Naive B cell (primary cell): ENCODE data around the gene TYMS. TPM values are rescaled to one million over a fixed set of nuclear protein-coding genes. Genes with fewer than 3 reads are reported as not detected.
"Not testable (repeated sequence)": the region's sequence is repeated elsewhere in the genome, so short reads cannot be mapped to it uniquely, and the experiment has no call there.

Experiments used
- ATAC-seq, 2 donors: fragments of 150-1000 bp; cut with Tn5 transposase; 2 replicates each; pipeline ENCODE4 v1.10.0; 2021; ENCODE audit warnings: low read depth in 2 of 2, mild to moderate bottlenecking in 2 of 2, moderate library complexity in 2 of 2
- DNase-seq: peaks from one replicate; pipeline ENCODE4 v3.0.0; 2022
- H3K27ac Mint-ChIP-seq, 6 donors: one replicate each; pipeline ENCODE4 v1.8.0; 2020 to 2022; ENCODE audit warnings: mild to moderate bottlenecking in 6 of 6, mixed read lengths in 6 of 6, moderate library complexity in 5 of 6, inconsistent platforms in 2 of 6
- H3K27me3 Mint-ChIP-seq, 3 donors: one replicate each; pipeline ENCODE4 v1.8.0; 2021 to 2022; ENCODE audit warnings: mixed read lengths in 3 of 3, mild to moderate bottlenecking in 1 of 3
- H3K36me3 Mint-ChIP-seq, 2 donors: one replicate each; pipeline ENCODE4 v1.8.0; 2020 to 2022; ENCODE audit warnings: mixed read lengths in 2 of 2, inconsistent platforms in 1 of 2, mild to moderate bottlenecking in 1 of 2
- H3K4me1 Mint-ChIP-seq, 3 donors: one replicate each; pipeline ENCODE4 v1.8.0; 2020 to 2022; ENCODE audit warnings: mixed read lengths in 3 of 3, inconsistent platforms in 1 of 3, mild to moderate bottlenecking in 1 of 3, moderate library complexity in 1 of 3
- H3K4me3 Mint-ChIP-seq, 8 donors: one replicate each; pipeline ENCODE4 v1.8.0; 2020 to 2022; ENCODE audit warnings: mild to moderate bottlenecking in 8 of 8, mixed read lengths in 8 of 8, moderate library complexity in 8 of 8, inconsistent platforms in 2 of 8
- H3K9me3 Mint-ChIP-seq, 7 donors: one replicate each; pipeline ENCODE4 v1.8.0; 2020 to 2022; ENCODE audit warnings: mixed read lengths in 7 of 7, mild to moderate bottlenecking in 5 of 7, inconsistent platforms in 2 of 7, moderate library complexity in 1 of 7
- polyA plus RNA-seq, 6 donors: library from polyadenylated mRNA; unstranded; fragments of 300-500 nt; fragmentation: Illumina TruSeq; gene quantifications; one replicate each; pipeline ENCODE4 v1.2.3, GENCODE V29; 2021; ENCODE audit warnings: low read depth in 6 of 6

Gene TYMS
- polyA plus RNA-seq, 6 donors from 2014 or later = 1.0 TPM; not detected in 5

- Mint-ChIP-seq H3K27me3 (no peaks in the 10 kb centered on the region), H3K36me3 (no peaks in the 10 kb centered on the region), H3K27ac (no peak overlapping the region), H3K4me3 (no peak overlapping the region), H3K9me3 (peaks cover 0 to 3% (median 0%) of the 10 kb centered on the region in 7 donors), H3K4me1 (no peaks in the 10 kb centered on the region)
- ATAC-seq (no peak), DNase-seq (no peak)
Observed at GRCh38 chr18:673769-674168, 16.3 kb downstream of the TYMS start.

- H3K4me1 Mint-ChIP-seq = no peaks in the 10 kb centered on the region
- peaks cover 0 to 3% (median 0%) of the 10 kb centered on the region in 7 donors for H3K9me3 Mint-ChIP-seq
- no peak for ATAC-seq
- peak overlapping the region in 2 of 6 donors; percentile 39 to 54 for H3K27ac Mint-ChIP-seq
- no peaks in the 10 kb centered on the region for H3K27me3 Mint-ChIP-seq
- H3K36me3 Mint-ChIP-seq = no peaks in the 10 kb centered on the region
- H3K4me3 Mint-ChIP-seq = no peak overlapping the region
- DNase-seq = no peak
Observed at GRCh38 chr18:675307-675706, 17.9 kb downstream of the TYMS start.

DNA sequence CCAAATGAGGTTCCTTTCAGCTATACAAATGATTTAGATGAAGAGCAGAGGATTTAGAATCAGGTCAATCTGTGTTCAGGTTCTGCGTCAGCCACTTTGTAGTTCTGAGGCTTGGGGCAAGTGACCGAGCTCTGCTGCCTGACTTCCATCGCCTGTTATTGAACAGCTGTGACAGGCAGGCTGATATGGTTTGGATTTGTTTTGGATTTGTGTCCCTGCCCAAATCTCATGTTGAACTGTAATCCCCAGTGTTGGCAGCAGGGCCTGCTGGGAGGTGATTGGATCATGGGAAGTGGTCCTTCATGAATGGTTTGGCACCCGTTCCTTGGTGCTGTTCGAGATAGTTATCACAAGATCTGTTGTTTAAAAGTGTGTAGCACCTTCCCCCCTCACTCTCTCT lies 18.6 kb downstream of the TYMS start:
- H3K4me3 Mint-ChIP-seq = no peak overlapping the region
- no peak overlapping the region for H3K27ac Mint-ChIP-seq
- H3K36me3 Mint-ChIP-seq = no peaks in the 10 kb centered on the region
- DNase-seq (no peak), ATAC-seq (no peak)
- no peaks in the 10 kb centered on the region for H3K27me3 Mint-ChIP-seq
- H3K9me3 Mint-ChIP-seq = no peaks in the 10 kb centered on the region
- no peaks in the 10 kb centered on the region for H3K4me1 Mint-ChIP-seq

DNA sequence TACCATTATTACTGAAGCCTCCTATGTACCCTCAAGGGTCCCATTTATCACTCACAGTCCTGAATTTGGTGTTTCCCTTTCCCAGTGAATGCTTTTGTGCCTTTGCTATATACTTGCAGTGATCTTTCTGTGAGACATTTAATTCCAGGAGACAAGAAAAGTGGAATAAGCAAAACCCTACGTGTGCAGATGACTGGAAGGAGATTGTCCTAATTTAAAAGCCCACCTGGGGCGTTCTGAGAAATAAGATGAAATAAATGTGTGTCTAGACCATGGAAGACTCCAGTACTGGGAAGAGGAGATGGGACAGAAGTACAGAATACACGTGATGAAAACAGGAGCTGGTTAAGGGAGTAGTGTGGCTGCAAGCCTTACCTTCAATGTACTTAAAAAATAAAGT lies 19.3 kb downstream of the TYMS start:
- H3K4me3 Mint-ChIP-seq = no peak overlapping the region
- no peaks in the 10 kb centered on the region for H3K4me1 Mint-ChIP-seq
- H3K36me3 Mint-ChIP-seq = no peaks in the 10 kb centered on the region
- DNase-seq (no peak), ATAC-seq (no peak)
- H3K27me3 Mint-ChIP-seq = no peaks in the 10 kb centered on the region
- no peak overlapping the region for H3K27ac Mint-ChIP-seq
- H3K9me3 Mint-ChIP-seq = no peaks in the 10 kb centered on the region

DNA sequence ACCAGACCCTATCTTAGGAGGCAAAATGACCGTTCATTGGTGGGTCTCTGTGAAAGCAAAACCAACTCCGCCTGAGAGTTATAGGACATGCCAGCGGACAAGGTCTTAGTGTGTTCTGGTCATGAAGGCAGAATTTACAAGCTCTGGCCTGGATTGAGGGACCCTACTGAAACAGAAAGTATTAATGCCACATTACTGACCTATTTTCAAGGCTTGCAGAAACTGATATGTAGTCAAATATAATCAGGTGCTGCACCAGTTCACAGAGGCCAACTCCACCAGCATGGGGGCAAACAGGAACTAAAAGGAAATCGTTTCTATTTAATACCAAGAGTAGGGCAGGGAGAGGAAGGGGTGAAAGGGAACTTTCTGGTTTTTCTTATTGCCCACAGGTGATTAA lies 19.7 kb downstream of the TYMS start:
- no peak for DNase-seq
- ATAC-seq = no peak
- Mint-ChIP-seq H3K27ac (no peak overlapping the region), H3K4me1 (no peaks in the 10 kb centered on the region), H3K27me3 (no peaks in the 10 kb centered on the region), H3K9me3 (no peaks in the 10 kb centered on the region), H3K36me3 (no peaks in the 10 kb centered on the region), H3K4me3 (no peak overlapping the region)

DNA sequence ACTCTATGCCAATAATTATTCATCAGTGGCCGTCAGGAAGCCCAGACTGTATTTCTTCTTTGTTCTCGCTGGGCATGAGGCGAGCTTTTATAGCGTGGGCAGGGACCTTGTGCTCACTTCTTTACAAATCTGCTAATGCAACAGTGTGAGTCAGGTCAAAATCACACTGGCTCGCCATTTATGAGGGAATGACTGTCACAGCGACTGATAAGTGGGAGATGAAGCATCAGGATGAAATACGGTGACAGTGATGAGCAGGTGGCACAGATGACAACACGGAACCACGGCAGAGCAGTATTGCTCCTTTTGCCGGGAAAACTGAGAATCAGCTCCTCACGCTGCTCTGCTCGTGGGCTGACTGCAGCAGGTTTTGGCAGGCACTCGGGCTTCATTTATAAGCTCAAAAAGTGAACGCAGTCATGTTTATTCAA lies 20.5 kb downstream of the TYMS start:
- no peak overlapping the region for H3K27ac Mint-ChIP-seq

GRCh38 chr18:678482-679182 lies 21.2 kb downstream of the TYMS start:
- Mint-ChIP-seq H3K4me1 (no peaks in the 10 kb centered on the region), H3K4me3 (no peak overlapping the region), H3K9me3 (no peaks in the 10 kb centered on the region), H3K27ac (peak overlapping the region in 1 of 6 donors; percentile 21), H3K36me3 (no peaks in the 10 kb centered on the region), H3K27me3 (no peaks in the 10 kb centered on the region)
- ATAC-seq (no peak), DNase-seq (no peak)

More for the DNA sequence above, 20.5 kb downstream of the TYMS start:
- Mint-ChIP-seq H3K27me3 (no peaks in the 10 kb centered on the region), H3K36me3 (no peaks in the 10 kb centered on the region), H3K4me1 (no peaks in the 10 kb centered on the region), H3K9me3 (no peaks in the 10 kb centered on the region), H3K4me3 (no peak overlapping the region)
- DNase-seq (no peak), ATAC-seq (no peak)

DNA sequence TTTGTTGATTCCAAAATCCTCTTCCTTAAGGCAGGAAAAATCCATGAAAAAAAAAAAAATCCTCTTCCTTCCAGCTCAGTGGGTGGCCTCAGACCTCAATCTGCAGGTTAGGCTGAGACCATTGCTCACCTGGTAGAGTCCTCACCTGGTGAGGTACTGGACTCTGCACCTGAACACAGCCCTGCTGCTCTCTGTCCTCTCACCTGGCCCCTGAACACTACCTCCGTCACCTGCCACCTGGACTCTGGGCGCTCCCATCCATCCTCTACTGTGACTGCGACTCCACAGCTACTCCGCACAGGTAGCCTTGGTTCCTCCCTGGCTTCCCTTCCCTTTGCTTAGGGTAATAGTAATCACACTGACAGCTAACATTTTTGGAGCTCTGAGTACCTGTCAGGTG lies 22.1 kb downstream of the TYMS start:
- H3K27me3 Mint-ChIP-seq = no peaks in the 10 kb centered on the region
- no peaks in the 10 kb centered on the region for H3K9me3 Mint-ChIP-seq
- ATAC-seq (no peak), DNase-seq (no peak)
- no peaks in the 10 kb centered on the region for H3K4me1 Mint-ChIP-seq
- no peak overlapping the region for H3K27ac Mint-ChIP-seq
- H3K4me3 Mint-ChIP-seq = no peak overlapping the region
- H3K36me3 Mint-ChIP-seq = no peaks in the 10 kb centered on the region

DNA sequence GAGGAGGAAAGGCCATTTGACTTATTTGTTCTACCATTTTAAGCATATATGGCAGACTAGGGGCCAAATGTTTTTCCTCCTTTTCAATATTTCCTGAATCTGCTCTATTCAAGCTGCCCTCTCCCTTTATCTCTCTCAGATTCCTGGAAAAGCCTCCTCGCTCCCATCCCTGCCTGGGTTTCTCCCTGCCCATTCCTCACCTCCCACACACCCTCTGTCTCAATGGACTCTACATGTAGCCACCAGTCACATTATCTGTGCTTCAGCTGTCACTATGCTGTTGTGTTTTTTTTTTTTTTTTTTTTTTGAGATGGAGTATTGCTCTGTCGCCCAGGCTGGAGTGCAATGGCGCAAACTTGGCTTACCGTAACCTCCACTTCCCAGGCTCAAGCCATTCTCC lies 22.9 kb downstream of the TYMS start:
- no peak for DNase-seq
- Mint-ChIP-seq H3K27me3 (no peaks in the 10 kb centered on the region), H3K4me1 (no peaks in the 10 kb centered on the region), H3K4me3 (no peak overlapping the region), H3K9me3 (no peaks in the 10 kb centered on the region), H3K27ac (peak overlapping the region in 1 of 6 donors; percentile 32), H3K36me3 (no peaks in the 10 kb centered on the region)
- ATAC-seq = no peak

DNA sequence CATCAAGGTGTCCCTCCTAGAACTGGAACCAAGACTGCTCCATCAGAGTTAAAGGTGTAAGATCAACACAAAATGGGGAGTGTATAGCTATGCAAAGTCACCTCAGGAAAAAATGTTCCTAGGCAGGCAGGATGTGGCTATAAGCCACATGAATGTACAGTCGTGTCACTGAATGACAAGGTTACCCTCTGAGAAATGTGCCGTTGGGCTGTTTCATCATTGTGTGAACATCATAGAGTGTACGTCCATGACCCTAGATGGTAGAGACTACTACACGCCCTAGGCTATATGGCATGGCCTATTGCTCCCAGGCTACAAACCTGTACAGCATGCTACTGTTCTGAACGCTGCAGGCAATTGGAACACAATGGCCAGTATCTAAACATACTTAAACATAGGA lies 24.5 kb downstream of the TYMS start:
- H3K4me1 Mint-ChIP-seq = no peaks in the 10 kb centered on the region
- no peaks in the 10 kb centered on the region for H3K36me3 Mint-ChIP-seq
- no peak overlapping the region for H3K4me3 Mint-ChIP-seq
- no peak for ATAC-seq
- no peak overlapping the region for H3K27ac Mint-ChIP-seq
- DNase-seq = no peak
- H3K9me3 Mint-ChIP-seq = no peaks in the 10 kb centered on the region
- H3K27me3 Mint-ChIP-seq = no peaks in the 10 kb centered on the region

GRCh38 chr18:682416-682815 lies 25.0 kb downstream of the TYMS start:
- H3K4me3 Mint-ChIP-seq = peak overlapping the region in 1 of 8 donors; percentile 13
- not testable (repeated sequence) for H3K4me1 Mint-ChIP-seq, ATAC-seq

GRCh38 chr18:682833-683232 lies 25.4 kb downstream of the TYMS start:
- no peaks in the 10 kb centered on the region for H3K27me3 Mint-ChIP-seq
- H3K4me3 Mint-ChIP-seq = no peak overlapping the region
- no peak for DNase-seq
- no peaks in the 10 kb centered on the region for H3K36me3 Mint-ChIP-seq
- no peak for ATAC-seq
- H3K27ac Mint-ChIP-seq = no peak overlapping the region
- H3K4me1 Mint-ChIP-seq = no peaks in the 10 kb centered on the region
- H3K9me3 Mint-ChIP-seq = no peaks in the 10 kb centered on the region

More at GRCh38 chr18:682416-682815, 25.0 kb downstream of the TYMS start:
- H3K36me3 Mint-ChIP-seq, DNase-seq, H3K27me3 Mint-ChIP-seq, H3K9me3 Mint-ChIP-seq: not testable (repeated sequence)
- H3K27ac Mint-ChIP-seq = peak overlapping the region in 1 of 6 donors; percentile 85

- no peaks in the 10 kb centered on the region for H3K4me1 Mint-ChIP-seq
- no peaks in the 10 kb centered on the region for H3K27me3 Mint-ChIP-seq
- ATAC-seq (no peak), DNase-seq (no peak)
- no peak overlapping the region for H3K4me3 Mint-ChIP-seq
- H3K9me3 Mint-ChIP-seq = no peaks in the 10 kb centered on the region
- H3K36me3 Mint-ChIP-seq = no peaks in the 10 kb centered on the region
- no peak overlapping the region for H3K27ac Mint-ChIP-seq
Observed at GRCh38 chr18:683531-683930, 26.1 kb downstream of the TYMS start.

DNA sequence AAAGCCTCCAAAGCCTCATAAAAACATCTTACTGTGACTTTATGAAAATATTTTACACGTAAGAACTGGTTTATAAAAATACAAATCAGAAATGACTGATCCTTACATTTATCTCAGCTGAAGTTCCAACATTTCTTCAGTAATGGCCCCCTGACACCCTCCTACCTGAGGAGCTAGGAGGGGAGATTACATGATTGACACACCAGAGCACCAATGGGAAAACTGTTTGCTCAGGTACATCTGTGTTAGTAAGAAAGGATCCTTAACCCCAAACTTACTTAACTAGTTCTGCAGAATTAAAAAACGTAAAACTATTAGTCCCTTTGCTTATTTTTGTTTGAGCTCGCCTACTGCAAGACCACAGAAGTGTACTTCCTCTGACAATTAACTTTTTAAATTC lies 28.0 kb downstream of the TYMS start:
- no peak overlapping the region for H3K4me3 Mint-ChIP-seq
- no peaks in the 10 kb centered on the region for H3K36me3 Mint-ChIP-seq
- no peak for DNase-seq
- H3K27ac Mint-ChIP-seq = no peak overlapping the region
- H3K4me1 Mint-ChIP-seq = no peaks in the 10 kb centered on the region
- no peaks in the 10 kb centered on the region for H3K27me3 Mint-ChIP-seq
- ATAC-seq = no peak
- no peaks in the 10 kb centered on the region for H3K9me3 Mint-ChIP-seq
